Right lobe of liver (tissue), 6 donors: Measurements from ENCODE around the gene GRAMD4. TPM values are rescaled to one million over a fixed set of nuclear protein-coding genes. Genes with fewer than 3 reads are reported as not detected.
"Not testable (repeated sequence)": the region's sequence is repeated elsewhere in the genome, so short reads cannot be mapped to it uniquely, and the experiment has no call there.

ENCODE experiments used
- ATAC-seq, 4 donors: fragments of 200-7000 bp; cut with Tn5 transposase; one replicate each; pipeline ENCODE4 v1.9.1; 2020; ENCODE audit warnings: mild to moderate bottlenecking in 4 of 4, moderate library complexity in 4 of 4
- DNase-seq, 3 donors: peaks; one replicate each; pipeline ENCODE4 v3.0.0-alpha.2; 2020
- H3K27ac ChIP-seq, 3 donors: fragments of 200-600 bp; one replicate each; pipeline ENCODE4 v1.8.0; 2022
- H3K27me3 ChIP-seq, 2 donors: fragments of 200-600 bp; one replicate each; pipeline ENCODE4 v1.8.0; 2022
- H3K36me3 ChIP-seq, 4 donors: fragments of 200-600 bp; sonication (generic) in 1 of 4; one replicate each; pipeline versions ENCODE4 v1.5.1 to v1.8.0; 2017 to 2022; ENCODE audit warnings: control low read depth in 1 of 4
- H3K4me1 ChIP-seq, 4 donors: fragments of 200-600 bp; sonication (generic) in 1 of 4; one replicate each; pipeline versions ENCODE4 v1.5.1 to v1.8.0; 2017 to 2022; ENCODE audit warnings: control low read depth in 1 of 4
- H3K4me3 ChIP-seq, 3 donors: fragments of 200-600 bp; one replicate each; pipeline ENCODE4 v1.8.0; 2022
- H3K9me3 ChIP-seq, 4 donors: fragments of 200-600 bp; sonication (generic) in 1 of 4; one replicate each; pipeline versions ENCODE4 v1.5.1 to v1.8.0; 2017 to 2022; ENCODE audit warnings: control low read depth in 1 of 4
- POLR2A ChIP-seq: fragments of 450-650 bp; IDR thresholded peaks from one replicate; pipeline ENCODE4 v1.6.1; 2017; ENCODE audit warnings: antibody characterized with exemption, mild to moderate bottlenecking
- WGBS: methylation state at CpG from one replicate; pipeline ENCODE4 v1.1.6; 2018; ENCODE audit warnings: low coverage, low lambda C conversion rate; ENCODE audit not compliant: insufficient coverage; ENCODE audit errors: missing lambda C conversion rate; 5-methylcytosine and 5-hydroxymethylcytosine counted together
- intact Hi-C, 2 donors: fragments of 100-400 bp; cut with DNase I; formaldehyde crosslinking; loops; one replicate each; pipeline versions ENCODE4 v1.11.2 to v1.14.1; 2022
- total RNA-seq, 6 experiments: library from RNA; depleted of rRNA in 2 of 6; stranded (reverse); fragments of >200 nt in 2 of 6; fragmentation: NEBNext Ultra II Directional in 3 of 6; extraction: Animal tissue kit (Norgen Biotek cat#: 25700) in 3 of 6; gene quantifications; one replicate each; pipeline versions ENCODE4 v1.1.0 to v1.2.4, GENCODE V29; 2016 to 2023
- TF ChIP-seq, protein P1 (sequence below), 4 donors: fragments of 200-600 bp in 3 of 4; fragments of 450-650 bp in 1 of 4; IDR thresholded peaks; one replicate each; pipeline versions ENCODE4 v1.5.1 to v1.8.0; 2016 to 2022; ENCODE audit warnings: antibody characterized with exemption in 4 of 4, mild to moderate bottlenecking in 2 of 4
- donor health status: DM: no; HTN: yes; CAD: no.
- donor health status: DM: no; HTN: no; CAD: no.
- donor health status: DM: no; HTN: no; CAD: no.
- donor health status: DM: no; HTN: yes; CAD: no.
- donor health status: DM: no; HTN: yes; CAD: no.

GRAMD4 gene
- total RNA-seq, 6 experiments from 2014 or later: 29.7 to 72.0 (median 34.8) TPM

DNA sequence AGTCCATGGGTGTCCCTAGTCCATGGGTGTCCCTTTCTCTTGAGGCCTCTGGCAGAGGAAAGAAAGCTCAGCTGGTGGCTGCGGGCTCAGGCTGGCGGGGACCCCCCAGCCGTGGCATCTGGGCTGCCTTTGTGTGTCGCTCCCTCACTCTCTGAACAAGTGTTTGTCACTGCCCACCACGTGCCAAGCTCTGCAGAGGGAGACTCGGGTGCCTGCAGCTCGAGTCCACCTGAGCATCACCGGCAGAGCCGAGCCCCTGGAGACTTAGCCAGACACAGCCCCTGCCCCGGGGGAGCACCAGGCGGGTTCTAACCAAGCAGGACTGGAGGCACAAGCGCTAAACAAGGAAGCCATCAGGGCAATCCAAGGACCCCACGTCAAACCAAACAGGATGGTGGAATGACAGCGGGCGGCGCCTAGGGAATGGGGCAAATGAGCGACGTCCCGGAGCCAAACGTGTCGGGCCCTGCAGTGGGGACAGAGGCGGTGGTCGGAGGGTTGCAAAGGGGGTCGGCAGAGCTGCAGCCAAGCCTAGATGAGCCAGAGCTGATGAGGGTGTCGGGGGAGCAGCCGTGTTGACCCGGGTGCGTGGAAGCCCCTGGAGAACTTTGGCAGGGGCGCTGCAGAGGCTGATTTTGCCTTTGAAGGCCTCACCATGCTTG is 2.1 kb upstream of the GRAMD4 start:
- TF ChIP-seq, protein P1, sequence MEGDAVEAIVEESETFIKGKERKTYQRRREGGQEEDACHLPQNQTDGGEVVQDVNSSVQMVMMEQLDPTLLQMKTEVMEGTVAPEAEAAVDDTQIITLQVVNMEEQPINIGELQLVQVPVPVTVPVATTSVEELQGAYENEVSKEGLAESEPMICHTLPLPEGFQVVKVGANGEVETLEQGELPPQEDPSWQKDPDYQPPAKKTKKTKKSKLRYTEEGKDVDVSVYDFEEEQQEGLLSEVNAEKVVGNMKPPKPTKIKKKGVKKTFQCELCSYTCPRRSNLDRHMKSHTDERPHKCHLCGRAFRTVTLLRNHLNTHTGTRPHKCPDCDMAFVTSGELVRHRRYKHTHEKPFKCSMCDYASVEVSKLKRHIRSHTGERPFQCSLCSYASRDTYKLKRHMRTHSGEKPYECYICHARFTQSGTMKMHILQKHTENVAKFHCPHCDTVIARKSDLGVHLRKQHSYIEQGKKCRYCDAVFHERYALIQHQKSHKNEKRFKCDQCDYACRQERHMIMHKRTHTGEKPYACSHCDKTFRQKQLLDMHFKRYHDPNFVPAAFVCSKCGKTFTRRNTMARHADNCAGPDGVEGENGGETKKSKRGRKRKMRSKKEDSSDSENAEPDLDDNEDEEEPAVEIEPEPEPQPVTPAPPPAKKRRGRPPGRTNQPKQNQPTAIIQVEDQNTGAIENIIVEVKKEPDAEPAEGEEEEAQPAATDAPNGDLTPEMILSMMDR (IDR thresholded peaks at IDR 0.05): no peak
- TF ChIP-seq POLR2A: no peak
- Histone ChIP-seq H3K9me3 (no peaks in the 10 kb centered on the region), H3K36me3 (no peaks in the 10 kb centered on the region), H3K27ac (no peak overlapping the region), H3K4me1 (peaks cover 0 to 8% (median 3%) of the 10 kb centered on the region in 4 donors), H3K27me3 (no peaks in the 10 kb centered on the region), H3K4me3 (no peak overlapping the region)
- peak in 1 of 4 donors; percentile 53 for ATAC-seq
- 75% methylated on average over 13 of the region's 29 CpGs for whole genome bisulfite sequencing
- DNase-seq: no peak
- intact Hi-C loops: no loop called here

DNA sequence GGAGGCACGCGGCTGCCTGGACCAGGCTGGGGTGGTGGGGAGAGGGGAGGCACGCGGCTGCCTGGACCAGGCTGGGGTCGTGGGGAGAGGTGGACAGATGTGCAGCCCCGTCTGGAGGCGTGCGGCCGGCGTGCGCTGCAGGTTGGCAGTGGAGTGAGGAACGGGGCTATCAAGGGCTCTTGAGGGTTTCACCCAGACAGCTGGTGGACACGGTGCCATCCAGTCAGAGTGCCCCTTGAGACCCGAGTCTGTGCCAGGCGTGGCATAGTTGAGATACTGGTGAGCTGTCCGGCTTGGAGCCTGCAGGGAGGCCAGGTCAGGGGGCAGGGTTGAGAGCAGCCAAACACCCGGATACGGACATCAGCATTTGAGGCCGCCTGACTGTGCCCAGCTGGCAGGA is 1.5 kb upstream of the GRAMD4 start:
- no peaks in the 10 kb centered on the region for H3K36me3 ChIP-seq
- TF ChIP-seq POLR2A: no peak
- TF ChIP-seq, protein P1 (IDR thresholded peaks at IDR 0.05): no peak
- H3K27me3 ChIP-seq: no peaks in the 10 kb centered on the region
- intact Hi-C loops: no loop called here
- H3K4me3 ChIP-seq: no peak overlapping the region
- H3K9me3 ChIP-seq: no peaks in the 10 kb centered on the region
- ATAC-seq (peak in 1 of 4 donors; percentile 13), DNase-seq (peak in 1 of 3 donors; percentile 24)
- 58% methylated on average over 3 of the region's 19 CpGs for WGBS
- H3K27ac ChIP-seq: no peak overlapping the region
- peaks cover 0 to 7% (median 3%) of the 10 kb centered on the region in 4 donors for H3K4me1 ChIP-seq

DNA sequence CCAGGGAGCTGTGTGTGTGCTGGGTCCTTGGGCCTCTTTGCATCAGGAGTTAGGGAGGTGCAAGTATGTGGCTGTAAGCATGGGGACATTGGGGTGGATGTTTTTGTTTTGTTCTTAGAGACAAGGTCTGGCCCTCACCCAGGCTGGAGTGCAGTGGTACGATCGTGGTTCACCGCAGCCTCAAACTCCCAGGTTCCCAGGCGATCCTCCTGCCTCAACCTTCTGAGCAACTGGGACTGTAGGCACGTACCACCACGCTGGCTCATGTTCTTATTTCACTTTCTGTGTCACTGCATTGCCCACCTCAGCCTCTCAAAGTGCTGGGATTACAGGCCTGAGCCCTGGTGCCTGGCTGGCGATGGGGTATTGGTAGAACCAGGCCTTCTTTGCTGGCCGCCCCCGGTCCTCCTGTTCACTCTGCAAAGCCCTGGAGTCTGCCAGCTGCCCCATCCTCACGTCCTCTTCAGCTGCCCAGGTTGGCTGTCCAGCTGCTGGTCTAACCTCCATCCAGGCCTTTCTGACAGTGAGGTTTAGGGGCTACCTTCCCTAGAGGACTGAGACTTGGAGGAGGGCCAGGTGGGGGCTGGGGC is 851 bp upstream of the GRAMD4 start:
- WGBS: 92% methylated on average over 10 of the region's 10 CpGs
- Histone ChIP-seq H3K4me1 (peaks cover 0 to 7% (median 3%) of the 10 kb centered on the region in 4 donors), H3K36me3 (no peaks in the 10 kb centered on the region), H3K9me3 (no peaks in the 10 kb centered on the region), H3K27me3 (no peaks in the 10 kb centered on the region), H3K27ac (no peak overlapping the region), H3K4me3 (no peak overlapping the region)
- ATAC-seq: no peak
- intact Hi-C loops: no loop called here
- TF ChIP-seq, protein P1 (IDR thresholded peaks at IDR 0.05): no peak
- TF ChIP-seq POLR2A: no peak
- DNase-seq: peak in 1 of 3 donors; percentile 21

DNA sequence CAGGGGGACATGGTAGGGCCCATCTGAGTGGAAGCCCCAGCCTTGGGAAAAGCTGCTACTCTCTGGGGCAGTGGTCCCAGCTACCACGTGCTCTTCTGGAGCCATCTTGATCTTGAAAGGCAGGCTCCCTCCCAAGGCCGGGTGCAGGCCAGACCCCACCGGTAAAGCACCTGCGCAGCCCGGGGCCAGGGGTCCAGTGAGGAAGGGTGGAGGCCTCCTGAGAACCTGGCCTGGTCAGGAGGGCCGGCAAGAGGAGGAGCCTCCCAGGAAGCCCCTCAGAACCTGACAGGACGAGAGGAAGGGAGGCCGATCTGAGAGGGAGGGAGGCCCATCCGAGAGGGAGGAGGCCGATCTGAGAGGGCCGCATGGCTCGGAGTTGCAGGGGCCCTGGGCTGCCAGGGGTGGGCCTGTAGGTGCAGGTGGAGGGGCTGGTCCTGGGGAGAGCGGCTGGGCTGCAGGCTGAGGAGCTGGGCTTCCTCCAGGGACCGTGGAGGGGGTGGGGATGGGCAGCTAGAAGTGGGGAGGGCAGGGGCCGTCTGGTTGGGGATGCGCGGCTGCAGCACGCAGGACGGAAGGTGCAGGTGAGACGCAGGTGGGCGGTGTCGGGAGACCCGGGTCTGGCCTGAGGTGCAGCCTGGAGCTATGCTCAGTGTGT is 529 bp downstream of the GRAMD4 start:
- Histone ChIP-seq H3K9me3 (no peaks in the 10 kb centered on the region), H3K4me1 (peaks cover 0 to 7% (median 3%) of the 10 kb centered on the region in 4 donors), H3K27ac (no peak overlapping the region), H3K36me3 (no peaks in the 10 kb centered on the region), H3K4me3 (no peak overlapping the region), H3K27me3 (no peaks in the 10 kb centered on the region)
- DNase-seq: peak in 1 of 3 donors; percentile 19
- WGBS: no CpG with 5 or more reads among the region's 23 CpGs
- ATAC-seq: no peak
- intact Hi-C loops: no loop called here
- no peak for TF ChIP-seq POLR2A
- TF ChIP-seq, protein P1 (IDR thresholded peaks at IDR 0.05): no peak

DNA sequence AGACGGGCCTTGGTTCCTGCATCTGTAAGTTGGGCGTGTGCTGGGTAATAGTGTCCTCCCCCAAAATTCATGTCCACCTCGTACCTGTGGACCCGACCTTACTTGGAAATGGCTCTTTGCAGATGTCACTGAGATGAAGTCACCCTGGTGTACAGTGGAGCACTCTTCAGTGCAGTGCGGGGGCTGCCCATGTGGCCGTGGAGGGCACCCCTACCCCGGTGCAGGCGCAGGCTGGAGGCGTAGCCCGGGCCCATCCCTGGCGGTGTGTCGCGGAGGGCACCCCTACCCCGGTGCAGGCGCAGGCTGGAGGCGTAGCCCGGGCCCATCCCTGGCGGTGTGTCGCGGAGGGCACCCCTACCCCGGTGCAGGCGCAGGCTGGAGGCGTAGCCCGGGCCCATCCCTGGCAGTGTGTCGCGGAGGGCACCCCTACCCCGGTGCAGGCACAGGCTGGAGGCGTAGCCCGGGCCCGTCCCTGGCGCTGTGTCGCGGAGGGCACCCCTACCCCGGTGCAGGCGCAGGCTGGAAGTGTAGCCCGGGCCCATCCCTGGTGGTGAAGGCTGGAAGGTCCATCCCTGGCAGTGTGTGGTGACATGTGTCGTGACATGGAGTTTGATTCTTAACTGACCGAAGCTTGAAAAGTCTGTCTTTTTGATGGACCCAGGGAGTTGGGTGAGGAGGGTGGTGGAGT is 1.2 kb downstream of the GRAMD4 start:
- ATAC-seq, H3K4me1 ChIP-seq, H3K36me3 ChIP-seq, H3K27ac ChIP-seq, DNase-seq, H3K9me3 ChIP-seq, intact Hi-C loops, H3K27me3 ChIP-seq, H3K4me3 ChIP-seq: not testable (repeated sequence)
- WGBS: 97% methylated on average over 6 of the region's 38 CpGs
